Keratinocyte (primary cell): ENCODE data around the gene C11orf71.

Experiments used
- EZH2 ChIP-seq: IDR thresholded peaks from one replicate; pipeline ENCODE4 v1.6.1; 2012; ENCODE audit warnings: inconsistent platforms, mild to moderate bottlenecking, low read length, moderate library complexity
- TF ChIP-seq, protein P1 (sequence below), 3 experiments: IDR thresholded peaks in 1 of 3; conservative IDR thresholded peaks in 1 of 3; optimal IDR thresholded peaks in 1 of 3; 2 replicates in 2 of 3; 3 replicates in 1 of 3; pipeline versions ENCODE3 to v1.5.1; 2011; ENCODE audit warnings: low read length in 3 of 3, mild to moderate bottlenecking in 3 of 3, moderate library complexity in 2 of 3, control low read depth in 1 of 3, inconsistent platforms in 1 of 3; ENCODE audit not compliant: insufficient read depth in 2 of 3; ENCODE audit errors: extremely low read depth in 1 of 3

DNA sequence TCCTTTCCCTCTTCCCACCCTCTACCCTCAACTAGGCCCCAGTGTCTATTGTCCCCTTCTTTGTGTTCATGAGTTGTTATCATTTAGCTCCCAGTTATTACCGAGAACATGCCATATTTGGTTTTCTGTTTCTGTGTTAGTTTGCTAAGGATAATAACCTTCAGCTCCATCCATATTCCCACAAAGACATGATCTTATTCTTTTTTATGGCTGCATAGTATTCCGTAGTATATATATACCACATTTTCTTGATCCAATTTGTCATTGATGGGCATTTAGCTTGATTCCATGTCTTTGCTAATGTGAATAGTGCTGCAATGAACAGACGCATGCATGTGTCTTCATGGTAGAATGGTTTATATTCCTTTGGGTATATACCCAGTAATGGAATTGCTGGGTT is 17.8 kb downstream of the C11orf71 start:
- TF ChIP-seq, protein P1, sequence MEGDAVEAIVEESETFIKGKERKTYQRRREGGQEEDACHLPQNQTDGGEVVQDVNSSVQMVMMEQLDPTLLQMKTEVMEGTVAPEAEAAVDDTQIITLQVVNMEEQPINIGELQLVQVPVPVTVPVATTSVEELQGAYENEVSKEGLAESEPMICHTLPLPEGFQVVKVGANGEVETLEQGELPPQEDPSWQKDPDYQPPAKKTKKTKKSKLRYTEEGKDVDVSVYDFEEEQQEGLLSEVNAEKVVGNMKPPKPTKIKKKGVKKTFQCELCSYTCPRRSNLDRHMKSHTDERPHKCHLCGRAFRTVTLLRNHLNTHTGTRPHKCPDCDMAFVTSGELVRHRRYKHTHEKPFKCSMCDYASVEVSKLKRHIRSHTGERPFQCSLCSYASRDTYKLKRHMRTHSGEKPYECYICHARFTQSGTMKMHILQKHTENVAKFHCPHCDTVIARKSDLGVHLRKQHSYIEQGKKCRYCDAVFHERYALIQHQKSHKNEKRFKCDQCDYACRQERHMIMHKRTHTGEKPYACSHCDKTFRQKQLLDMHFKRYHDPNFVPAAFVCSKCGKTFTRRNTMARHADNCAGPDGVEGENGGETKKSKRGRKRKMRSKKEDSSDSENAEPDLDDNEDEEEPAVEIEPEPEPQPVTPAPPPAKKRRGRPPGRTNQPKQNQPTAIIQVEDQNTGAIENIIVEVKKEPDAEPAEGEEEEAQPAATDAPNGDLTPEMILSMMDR (optimal IDR thresholded peaks at IDR 0.05 in 1 of 3, IDR thresholded peaks at IDR 0.05 in 1 of 3, conservative IDR thresholded peaks at IDR 0.05 in 1 of 3; ENCODE audit: extremely low read depth in 1 of 3, insufficient read depth in 2 of 3, low read length in 3 of 3): no peak
- TF ChIP-seq EZH2: no peak
